Smooth muscle cell of bladder (primary cell): ENCODE data around the gene PUS3. TPM values are rescaled to one million over a fixed set of nuclear protein-coding genes. Genes with fewer than 3 reads are reported as not detected.

Experiments used
- total RNA-seq: library from RNA; depleted of rRNA; stranded (reverse); fragments of >200 nt; gene quantifications from 2 replicates; pipeline ENCODE4 v1.2.3, GENCODE V29; 2014

Gene PUS3
- 11.4 and 13.0 TPM in 2 replicates for total RNA-seq

GRCh38 chr11:125902927-125903710 is at the start of gene PUS3:
TSS of gene PUS3 (minus strand) at chr11:125903206. CDS start at chr11:125896284, 6,922 bp downstream.

GRCh38 chr11:125945797-125946520 is 43.0 kb upstream of the PUS3 start, which contains the start of gene VSIG10L2:
TSS of gene VSIG10L2 (plus strand) at chr11:125946044. CDS start at chr11:125946056, 12 bp downstream.

GRCh38 chr11:125903711-125904659 is 979 bp upstream of the PUS3 start, which contains the start of gene DDX25:
TSS of gene DDX25 (plus strand) at chr11:125904508. CDS start at chr11:125904518, 10 bp downstream.

GRCh38 chr11:125887373-125888324 is 15.4 kb downstream of the PUS3 start, which contains the start of gene HYLS1:
TSS of gene HYLS1 (plus strand) at chr11:125887668. CDS start at chr11:125899369, 11,701 bp downstream.

Other genes starting within 250 kb of the PUS3 start
- not detected in 2 replicates for gene ACRV1, start 222.4 kb downstream of the PUS3 start, total RNA-seq
- not detected in 2 replicates for gene PATE1, start 156.9 kb downstream of the PUS3 start, total RNA-seq
- gene PATE2, start 124.4 kb downstream of the PUS3 start, total RNA-seq = not detected in 2 replicates
- not detected in 2 replicates for gene PATE3, start 115.1 kb downstream of the PUS3 start, total RNA-seq
- not detected in 2 replicates for gene PATE4, start 69.9 kb downstream of the PUS3 start, total RNA-seq
- 3.7 and 4.9 TPM in 2 replicates for gene HYLS1, start 15.5 kb downstream of the PUS3 start, total RNA-seq
- gene DDX25, start 1.3 kb upstream of the PUS3 start, total RNA-seq = not detected in 2 replicates
- 0.14 TPM in 1 of 2 replicates, not detected in the other for gene VSIG10L2, start 42.8 kb upstream of the PUS3 start, total RNA-seq
- 8.8 and 16.9 TPM in 2 replicates for gene CDON, start 159.7 kb upstream of the PUS3 start, total RNA-seq